Measurements from ENCODE around the gene PIGS.
"Not testable (repeated sequence)": the region's sequence is repeated elsewhere in the genome, so short reads cannot be mapped to it uniquely, and the experiment has no call there.

The PIGS gene

DNA sequence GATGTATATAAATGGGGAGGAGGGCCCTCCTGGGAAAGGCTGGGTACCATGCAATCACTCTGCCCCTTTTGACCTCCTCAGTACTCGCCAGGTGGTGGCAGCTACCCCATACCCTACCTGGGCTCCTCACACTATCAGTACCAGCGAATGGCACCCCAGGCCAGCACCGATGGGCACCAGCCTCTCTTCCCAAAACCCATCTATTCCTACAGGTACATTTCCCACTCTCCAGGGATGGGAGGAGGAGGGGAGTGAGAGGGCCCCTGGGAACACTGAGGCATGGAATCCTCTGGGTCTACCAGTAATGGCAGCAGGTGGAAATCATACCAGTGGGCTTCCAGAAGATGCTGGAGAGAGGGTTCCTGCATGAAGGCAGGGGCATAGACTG lies 42.3 kb downstream of the PIGS start:
- no peak for DNase-seq (ENCODE audit: low spot score)

DNA sequence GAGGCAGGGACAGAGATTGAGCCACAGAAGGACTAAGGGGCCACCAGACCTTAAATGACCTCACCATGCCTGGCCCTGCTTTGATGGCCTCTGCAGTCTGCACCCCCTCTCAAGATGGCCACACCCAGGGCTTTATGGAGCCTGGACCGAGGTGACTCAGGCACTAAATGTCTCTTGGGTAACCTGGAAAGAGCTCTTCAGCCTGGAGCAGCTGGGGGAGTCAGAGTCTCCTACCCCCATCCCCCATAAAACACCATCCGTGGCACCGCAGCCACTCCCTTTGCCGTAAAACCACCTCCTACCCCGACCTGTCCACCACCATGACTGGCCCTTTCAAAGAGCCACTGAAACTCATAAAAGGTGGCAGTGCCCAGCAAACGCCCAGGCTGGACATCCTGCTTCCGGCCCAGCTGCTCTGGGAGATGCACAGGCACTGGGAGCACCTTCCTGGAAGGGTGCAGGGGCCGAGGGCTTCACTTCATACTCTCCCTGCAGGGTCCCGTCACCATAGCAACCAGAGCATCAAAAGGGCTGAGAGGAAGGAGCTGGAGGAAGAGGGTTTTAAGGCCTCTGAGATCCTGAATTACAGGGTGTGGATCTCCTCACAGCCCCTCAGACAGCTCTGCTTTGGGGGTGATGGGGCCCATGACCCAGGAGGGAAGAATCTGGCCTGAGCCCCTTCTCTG lies 42.9 kb downstream of the PIGS start:
- DNase-seq (ENCODE audit: low spot score) = no peak

DNA sequence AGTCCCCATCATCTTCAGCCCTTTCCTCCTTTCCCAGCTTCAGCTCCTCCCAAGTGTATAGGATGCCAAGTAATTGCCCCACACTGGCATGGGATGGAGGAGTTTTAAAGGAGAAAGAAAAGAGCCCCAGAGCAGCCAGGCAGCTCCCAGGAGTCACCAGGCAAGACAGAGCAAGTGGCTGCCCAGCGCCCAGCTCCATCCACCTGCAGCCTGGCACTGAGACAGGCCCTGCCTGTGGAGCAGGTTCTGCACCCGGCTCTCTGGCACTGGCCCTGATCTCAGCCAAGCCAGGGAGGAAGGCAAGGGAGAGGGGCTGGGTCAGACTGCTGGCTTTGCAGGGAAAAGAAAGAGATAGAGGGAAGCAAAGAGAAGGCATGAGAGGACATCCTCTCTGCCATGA lies 43.5 kb downstream of the PIGS start:
- DNase-seq (ENCODE audit: low spot score) = no peak

DNA sequence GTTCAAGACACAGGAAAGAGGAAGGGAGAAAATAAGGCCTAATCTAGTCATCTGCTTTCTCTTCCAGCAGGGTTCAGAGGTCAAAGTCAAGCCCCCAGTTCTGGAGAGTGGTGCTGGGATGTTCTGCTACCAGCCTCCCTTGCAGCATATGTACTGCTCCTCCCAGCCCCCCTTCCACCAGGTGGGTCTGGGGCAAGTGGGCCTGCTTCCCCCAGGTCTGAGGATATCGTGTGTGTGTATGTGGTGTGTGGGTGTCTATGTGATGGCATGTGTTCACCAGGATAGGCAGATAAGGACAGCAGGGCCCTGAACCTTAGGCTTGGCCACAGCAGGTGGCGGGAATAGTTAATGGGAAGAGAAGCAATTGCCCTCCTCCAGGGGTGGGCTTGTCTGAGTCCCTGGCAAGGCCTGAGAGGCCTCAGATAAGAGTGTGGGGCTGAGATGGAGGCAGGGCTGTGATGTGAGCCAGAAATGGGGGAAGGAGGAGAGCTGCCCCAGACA lies 44.1 kb downstream of the PIGS start:
- peak; percentile 6 for DNase-seq (ENCODE audit: low spot score)

DNA sequence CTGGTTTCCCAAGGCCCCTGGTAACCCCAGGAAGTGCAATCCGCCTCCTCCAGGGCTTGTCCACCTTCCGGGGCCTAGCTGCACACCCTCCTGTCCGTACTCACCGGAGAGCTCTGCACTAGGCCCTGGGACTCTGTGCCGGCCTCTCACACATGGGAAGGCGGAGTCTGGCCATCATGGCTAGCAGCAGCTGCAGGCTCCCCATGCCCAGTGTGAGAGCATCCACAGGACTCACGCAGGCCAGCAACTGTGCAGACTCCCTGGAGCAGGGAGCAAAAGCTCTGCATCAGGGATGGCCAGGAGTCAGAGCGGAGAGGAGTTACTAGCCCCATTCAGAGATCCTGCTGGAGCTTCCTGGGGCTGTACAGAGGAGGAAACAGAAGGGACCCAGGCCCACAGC lies 44.9 kb downstream of the PIGS start:
- no peak for DNase-seq (ENCODE audit: low spot score)

DNA sequence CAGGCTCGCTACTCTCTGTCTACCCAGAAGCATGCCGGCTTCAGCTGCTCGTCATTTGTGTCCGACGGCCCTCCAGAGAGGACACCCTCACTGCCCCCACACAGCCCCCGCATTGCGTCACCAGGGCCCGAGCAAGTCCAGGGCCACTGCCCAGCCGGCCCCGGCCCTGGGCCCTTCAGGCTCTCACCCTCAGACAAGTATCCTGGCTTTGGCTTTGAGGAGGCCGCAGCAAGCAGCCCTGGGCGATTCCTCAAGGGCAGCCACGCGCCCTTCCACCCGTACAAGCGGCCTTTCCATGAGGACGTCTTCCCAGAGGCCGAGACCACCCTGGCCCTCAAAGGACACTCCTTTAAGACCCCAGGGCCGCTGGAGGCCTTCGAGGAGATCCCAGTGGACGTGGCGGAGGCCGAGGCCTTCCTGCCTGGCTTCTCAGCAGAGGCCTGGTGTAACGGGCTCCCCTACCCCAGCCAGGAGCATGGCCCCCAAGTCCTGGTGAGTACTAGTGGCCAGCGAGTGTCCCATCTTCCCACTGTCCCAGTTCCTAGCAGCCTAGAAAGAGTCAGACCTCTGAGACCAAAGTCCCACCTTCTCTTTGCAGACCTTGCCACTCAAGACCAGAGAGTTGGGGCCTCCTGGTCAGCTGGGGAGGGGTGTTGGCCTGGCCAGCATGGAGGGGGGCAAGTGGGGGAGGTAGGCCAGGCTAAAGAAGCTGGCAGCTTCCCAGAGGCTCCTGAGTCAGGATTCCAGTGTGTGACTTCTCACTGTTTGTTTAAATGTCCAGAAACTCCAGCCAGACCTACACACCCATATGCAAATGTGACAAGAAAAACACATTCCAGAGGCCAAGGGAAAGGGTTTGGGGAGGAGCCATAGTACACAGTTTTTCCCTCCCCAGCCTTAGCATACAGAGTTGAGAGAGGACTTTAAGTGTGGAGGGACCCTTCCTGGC lies 46.6 kb downstream of the PIGS start:
- DNase-seq (ENCODE audit: low spot score) = no peak

DNA sequence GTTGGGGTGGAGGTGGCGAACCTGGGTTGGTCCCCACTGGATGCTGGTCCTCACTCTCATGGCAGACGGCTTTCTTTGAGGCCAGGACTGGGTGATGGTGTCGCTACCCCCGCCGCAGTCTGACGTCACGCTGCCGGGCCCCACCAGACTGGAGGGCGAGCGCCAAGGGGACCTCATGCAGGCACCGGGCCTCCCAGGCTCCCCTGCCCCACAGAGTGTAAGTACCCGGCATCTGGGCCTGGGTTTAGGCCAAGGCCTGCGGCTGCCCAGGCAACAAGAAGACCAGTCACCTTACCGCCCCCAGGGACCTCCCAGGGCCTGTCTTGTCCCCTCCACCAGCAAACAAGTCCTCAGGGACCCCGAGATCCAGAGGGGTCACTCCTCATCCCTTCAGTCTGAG lies 47.4 kb downstream of the PIGS start:
- no peak for DNase-seq (ENCODE audit: low spot score)

DNA sequence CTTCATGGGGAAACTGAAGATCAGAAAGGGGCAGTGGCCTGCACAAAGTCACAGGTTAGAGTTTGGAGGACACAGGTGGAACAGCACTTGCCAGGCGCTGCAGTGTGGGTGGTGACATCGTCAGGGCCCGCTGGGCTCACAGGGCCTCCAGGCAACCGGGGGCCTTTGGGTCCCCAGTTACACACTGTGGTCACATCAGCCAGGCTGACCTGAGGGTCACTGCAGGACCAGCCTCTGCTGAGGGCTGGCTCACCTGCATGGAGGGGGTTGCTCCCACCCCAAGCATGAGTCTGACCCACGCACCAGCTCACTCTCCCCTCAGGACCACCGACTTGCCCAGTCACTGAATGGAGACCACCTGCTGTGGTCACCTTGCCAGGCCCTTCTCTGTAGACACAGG lies 48.1 kb downstream of the PIGS start:
- DNase-seq (ENCODE audit: low spot score) = no peak

DNA sequence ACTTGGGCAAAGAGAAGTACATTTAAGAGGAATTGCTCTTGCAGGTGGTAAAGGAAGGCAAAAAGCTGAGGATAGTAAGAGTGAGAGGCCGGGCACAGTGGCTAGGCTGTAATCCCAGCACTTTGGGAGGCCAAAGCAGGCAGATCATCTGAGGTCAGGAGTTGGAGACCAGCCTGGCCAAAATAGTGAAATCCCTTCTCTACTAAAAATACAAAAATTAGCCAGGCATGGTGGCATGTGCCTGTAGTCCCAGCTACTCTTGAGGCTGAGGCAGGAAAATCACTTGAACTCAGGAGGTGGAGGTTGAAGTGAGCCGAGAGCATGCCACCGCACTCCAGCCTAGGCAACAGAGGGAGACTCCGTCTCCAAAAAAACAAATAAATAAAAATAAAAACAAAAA lies 49.0 kb downstream of the PIGS start:
- not testable (repeated sequence) for DNase-seq (ENCODE audit: low spot score)

DNA sequence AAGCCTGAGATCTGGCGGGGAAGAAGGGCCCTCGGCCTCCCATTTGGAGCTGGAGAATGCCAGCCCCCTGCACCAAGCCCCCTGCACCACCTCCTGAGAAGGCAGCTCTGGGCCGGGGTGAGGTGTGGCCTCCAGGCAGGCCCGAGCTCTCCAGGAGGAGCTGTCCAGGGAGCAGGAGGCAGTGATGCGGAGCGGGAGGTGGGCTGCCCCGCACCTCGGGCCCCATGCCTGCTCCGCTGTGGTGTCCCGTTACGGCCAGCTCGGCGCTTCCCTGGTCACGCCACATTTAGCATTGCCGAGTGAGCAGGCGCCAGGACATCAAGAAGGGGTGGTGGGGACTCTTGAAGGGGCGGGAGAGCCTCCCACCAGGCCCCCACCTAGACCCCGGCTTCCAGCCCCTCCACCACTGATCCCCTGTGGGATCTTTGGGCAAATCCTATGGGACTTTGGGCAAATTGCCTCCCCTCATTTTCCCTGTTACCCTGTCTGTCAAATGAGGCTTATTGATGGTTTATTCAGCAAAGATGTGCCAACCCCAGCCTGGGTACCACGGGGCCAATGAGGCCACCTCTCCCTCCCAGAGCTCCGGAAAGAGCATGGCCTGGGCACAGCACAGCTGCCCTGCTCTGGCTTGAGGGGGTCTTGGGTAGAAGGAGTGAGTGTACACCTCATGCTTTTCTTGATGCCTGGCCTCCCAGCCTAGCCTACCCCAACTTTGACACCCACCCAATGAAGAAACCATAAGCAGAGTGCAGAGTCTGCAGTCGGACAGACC lies 49.8 kb downstream of the PIGS start:
- no peak for DNase-seq (ENCODE audit: low spot score)

DNA sequence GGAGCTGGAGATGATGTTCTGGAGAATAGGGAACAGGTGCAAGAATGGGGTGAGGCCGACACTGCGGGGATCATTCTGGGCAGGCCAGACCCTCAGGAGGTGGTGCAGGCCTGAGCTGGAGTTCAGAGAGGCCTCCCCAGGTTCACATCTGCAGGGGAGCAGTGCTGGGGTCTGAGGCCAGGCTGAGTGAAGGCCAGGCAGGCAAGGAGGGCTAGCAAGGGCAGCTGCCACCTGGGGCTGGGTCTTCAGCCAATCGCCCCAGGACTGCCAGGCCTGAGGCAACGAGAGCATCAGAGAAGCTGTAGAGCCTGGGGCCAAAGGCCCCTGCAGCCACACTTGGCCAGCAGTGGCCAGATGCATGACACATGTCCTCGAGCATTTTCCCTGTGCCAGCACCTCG lies 50.6 kb downstream of the PIGS start:
- DNase-seq (ENCODE audit: low spot score) = no peak

DNA sequence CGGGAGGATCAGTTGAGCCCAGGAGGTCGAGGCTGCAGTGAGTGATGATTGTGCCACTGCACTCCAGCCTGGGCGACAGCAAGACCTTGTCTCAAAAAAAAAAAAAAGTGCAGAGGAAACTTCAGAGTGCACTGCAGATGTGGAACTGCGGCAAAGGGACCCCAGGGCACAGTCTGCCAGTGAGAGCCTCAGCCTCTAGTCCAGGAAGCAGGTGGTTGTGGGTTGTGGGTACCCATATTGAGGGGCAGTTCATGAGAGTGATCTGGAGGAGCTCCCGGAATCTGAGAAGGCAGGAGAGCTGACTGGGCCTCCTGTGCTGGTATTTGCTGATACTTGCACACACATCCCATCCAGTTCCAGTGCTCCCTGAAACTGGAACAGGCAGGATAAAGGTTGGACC lies 52.1 kb downstream of the PIGS start:
- no peak for DNase-seq (ENCODE audit: low spot score)

DNA sequence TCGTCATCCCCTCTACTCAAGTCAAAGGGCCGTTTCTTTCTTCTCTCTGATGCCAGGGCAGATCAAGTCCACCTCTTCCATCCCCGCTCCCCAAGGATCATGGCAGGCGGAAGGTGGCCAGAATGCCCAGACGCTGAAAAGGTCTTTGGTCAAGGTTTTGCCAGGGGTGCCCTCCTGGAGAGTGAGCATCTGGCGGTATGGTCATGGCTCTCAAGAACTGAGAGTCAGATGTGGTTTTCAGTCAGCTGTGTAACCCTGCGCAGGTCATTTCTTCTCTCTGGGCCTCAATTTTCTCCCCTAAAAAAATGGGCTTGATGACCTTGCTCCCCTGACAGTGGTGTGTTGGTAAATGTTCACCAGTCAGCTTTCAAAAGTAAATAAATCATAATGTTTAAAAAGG lies 52.7 kb downstream of the PIGS start:
- no peak for DNase-seq (ENCODE audit: low spot score)

DNA sequence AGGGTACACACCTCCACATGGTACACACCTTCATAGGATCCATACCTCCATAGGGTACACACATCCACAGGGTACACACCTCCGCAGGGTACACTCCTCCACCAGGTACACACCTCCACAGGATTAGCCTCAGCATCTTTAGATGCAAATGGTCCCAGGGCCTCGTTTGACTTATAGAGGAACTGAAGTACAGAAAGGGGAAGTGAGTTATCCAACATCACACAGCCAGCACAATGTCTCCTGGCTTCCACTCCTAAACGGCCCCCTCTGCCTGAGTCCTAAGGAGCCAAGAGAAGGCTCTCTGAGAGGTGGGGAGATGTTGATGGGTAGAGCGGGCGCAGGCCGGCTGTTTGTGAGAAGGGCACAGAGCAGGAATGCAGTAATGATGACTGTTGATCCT lies 53.2 kb downstream of the PIGS start:
- no peak for DNase-seq (ENCODE audit: low spot score)

DNA sequence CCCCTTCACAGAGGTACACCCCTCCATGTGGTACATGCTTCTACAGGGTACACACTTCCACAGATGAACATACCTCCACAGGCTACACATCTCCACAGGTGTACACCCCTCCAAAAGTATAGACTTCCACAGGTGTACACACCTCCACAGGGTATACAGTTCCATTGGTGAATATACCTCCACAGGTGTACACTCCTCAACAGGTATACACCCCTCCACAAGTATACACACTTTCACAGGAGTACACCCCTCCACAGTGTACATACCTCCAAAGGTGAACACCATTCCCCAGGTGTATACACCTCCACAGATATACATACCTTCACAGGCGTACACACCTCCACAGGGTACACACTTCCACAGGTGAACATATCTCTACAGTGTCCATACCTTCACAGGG lies 55.8 kb downstream of the PIGS start:
- DNase-seq (ENCODE audit: low spot score) = no peak

DNA sequence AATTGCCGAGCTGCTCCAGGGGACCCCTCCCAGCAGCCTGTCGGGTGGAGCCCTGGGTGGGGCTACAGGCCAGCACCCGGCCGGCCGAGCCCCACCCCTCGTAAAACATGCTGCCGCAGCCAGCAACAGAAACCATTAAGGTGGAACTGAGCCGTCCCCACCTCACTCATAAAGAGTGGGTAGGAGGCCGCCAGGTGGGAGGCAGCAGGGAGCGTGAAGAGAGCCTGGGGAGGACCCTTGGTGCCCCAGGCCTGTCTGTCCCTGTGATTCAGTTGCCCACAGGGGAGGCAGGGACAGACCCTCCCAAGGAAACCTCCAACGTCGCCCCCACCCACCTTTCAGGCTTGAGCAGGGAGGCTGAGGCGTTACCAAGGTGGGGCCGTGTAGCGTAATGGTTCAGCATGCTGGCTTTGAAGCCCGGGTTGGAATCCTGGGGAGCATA lies 56.7 kb downstream of the PIGS start:
- DNase-seq (ENCODE audit: low spot score) = no peak

DNA sequence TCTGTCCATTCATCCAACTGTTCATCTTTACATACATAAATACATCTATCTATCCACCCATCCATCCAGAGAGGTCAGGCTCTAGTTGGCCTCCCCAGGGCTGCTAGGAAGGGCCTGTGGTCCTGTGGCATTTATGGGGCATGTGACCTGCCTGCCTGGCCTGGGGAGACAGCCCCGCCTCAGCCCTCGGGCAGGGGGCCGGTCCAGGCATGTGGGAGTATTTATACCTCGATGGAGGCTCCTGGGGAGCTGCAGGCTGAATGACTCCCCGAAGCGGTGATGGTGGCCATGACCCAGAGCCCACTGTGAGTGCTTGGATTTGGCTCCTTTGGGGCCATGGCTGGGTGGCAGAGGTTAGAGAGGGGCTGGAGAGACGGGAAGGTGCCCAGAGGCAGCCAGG lies 57.8 kb downstream of the PIGS start:
- DNase-seq (ENCODE audit: low spot score) = no peak

DNA sequence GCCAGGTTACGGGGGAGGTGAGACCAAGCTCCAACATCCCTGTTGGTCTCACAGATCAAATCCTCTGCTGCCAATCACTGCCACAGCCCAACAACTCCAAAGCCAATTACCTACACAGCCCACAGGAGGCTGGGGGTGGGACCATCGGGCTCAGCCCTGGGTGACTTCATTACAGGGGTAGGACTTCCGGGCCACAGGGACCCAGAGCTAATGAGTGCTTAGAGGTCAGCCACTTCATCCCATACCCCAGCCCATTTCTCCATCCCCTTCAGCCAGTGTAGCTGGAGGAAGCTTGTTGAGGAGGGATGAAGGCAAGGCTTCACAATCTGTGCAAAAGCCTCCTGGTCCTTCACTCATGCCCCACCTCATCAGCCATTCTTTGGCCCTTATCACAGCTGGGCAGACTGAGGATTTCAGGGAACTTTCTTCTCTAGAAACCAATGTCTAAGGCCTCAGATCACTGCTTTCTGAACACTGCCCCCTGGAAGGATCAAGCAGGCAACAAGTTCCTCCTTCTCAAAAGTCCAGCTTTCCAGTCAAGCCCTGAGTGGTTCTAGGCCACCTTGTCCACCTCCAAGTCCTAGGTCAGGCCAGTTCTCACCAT lies 59.4 kb downstream of the PIGS start:
- no peak for DNase-seq (ENCODE audit: low spot score)

DNA sequence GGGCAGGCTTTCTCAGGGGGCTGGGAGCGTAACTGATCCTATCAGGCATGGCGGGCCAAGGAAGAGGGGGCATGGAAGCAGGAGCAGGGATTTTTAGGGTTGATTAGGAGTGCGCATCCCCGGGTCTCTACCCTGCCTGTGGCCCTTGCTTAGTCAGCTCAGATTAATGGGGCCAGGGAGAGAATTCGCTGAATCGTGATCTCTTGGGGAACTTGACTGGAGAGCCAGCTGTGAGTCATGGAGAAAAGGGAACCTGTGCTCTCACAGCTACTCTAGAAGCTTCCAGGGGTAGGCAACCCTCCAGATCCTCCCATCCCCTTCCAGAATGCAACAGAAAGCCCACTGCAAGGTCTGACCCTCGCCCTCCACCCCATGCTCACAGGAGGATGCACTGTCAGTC lies 61.5 kb downstream of the PIGS start:
- DNase-seq (ENCODE audit: low spot score) = no peak

DNA sequence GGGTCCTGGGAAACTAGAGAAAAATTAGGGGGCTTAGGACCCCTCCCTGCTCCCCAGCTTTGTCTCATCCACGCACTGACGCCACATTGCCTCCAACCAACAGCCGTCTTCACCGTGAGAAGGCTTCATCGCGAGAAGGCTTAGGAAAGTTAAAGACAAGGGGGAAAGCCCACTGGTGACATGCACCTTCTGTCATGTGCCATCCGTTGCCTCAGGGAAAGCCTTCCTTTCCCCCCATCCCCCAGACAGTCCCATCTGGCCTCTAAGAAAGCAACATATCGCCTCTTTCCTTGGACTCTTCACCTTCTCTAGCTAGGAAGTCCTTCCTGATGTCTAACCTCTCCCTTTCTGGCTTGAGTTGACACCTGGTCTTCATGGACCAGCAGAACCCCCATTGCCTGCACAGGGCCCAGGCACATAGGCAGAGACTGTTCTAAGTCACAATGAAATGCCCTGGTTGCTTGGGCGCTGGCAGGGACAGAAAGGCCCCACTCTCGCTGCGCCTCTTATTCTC lies 63.1 kb downstream of the PIGS start:
- no peak for DNase-seq (ENCODE audit: low spot score)

DNA sequence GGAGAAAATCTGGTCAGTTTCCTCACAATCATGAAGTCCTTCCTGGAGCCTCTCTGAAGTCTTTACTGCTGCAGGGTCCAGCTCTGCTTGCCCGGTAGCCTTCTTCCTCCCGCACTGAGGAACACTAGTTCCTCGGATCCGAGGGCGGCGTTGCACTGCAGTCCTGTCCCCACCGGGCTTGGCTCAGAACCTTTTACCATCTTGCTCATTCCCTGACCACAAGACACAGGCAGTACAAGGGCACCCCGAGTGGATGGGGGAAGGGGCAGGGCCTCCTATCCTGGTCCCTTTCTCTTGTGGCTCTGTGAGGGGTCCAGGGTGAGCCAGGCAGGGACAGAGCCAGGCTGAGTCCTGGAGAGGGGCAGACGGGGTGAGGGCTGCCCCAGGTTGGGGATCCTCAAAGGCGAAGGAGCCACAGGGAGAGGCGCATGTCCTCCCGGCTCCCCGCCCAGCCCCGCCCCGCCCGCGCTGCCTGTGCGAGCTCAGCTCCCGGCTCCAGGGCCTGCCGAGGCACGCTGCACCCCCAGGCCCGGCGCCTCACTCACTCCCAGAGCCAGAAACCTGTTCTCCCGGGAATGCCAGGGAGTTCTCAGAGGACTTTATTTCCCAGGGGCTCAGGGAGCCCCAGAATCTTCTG lies 63.6 kb downstream of the PIGS start:
- no peak for DNase-seq (ENCODE audit: low spot score)
